ENCODE measurements around the gene AUTS2.

The AUTS2 gene

GRCh38 chr7:70786076-70786475, 1187.8 kb downstream of the AUTS2 start:
- TF ChIP-seq ZNF274 (IDR thresholded peaks at IDR 0.05; ENCODE audit: low read depth, low read length) = no peak
- no peak overlapping the region for H3K4me3 ChIP-seq (ENCODE audit: low read length)

- H3K4me3 ChIP-seq (ENCODE audit: low read length) = no peak overlapping the region
These were observed 1189.0 kb downstream of the AUTS2 start for GRCh38 chr7:70787286-70787685.

GRCh38 chr7:70787771-70788170, 1189.5 kb downstream of the AUTS2 start:
- no peak for TF ChIP-seq ZNF274 (IDR thresholded peaks at IDR 0.05; ENCODE audit: low read depth, low read length)
- H3K4me3 ChIP-seq (ENCODE audit: low read length) = no peak overlapping the region

More at GRCh38 chr7:70787286-70787685, 1189.0 kb downstream of the AUTS2 start:
- TF ChIP-seq ZNF274 (IDR thresholded peaks at IDR 0.05; ENCODE audit: low read depth, low read length) = no peak

GRCh38 chr7:70788276-70788675, 1190.0 kb downstream of the AUTS2 start:
- TF ChIP-seq ZNF274 (IDR thresholded peaks at IDR 0.05; ENCODE audit: low read depth, low read length) = no peak
- H3K4me3 ChIP-seq (ENCODE audit: low read length) = no peak overlapping the region

GRCh38 chr7:70789481-70790214, 1191.4 kb downstream of the AUTS2 start:
- no peak overlapping the region for H3K4me3 ChIP-seq (ENCODE audit: low read length)
- TF ChIP-seq ZNF274 (IDR thresholded peaks at IDR 0.05; ENCODE audit: low read depth, low read length) = no peak

- TF ChIP-seq ZNF274 (IDR thresholded peaks at IDR 0.05; ENCODE audit: low read depth, low read length) = no peak
- H3K4me3 ChIP-seq (ENCODE audit: low read length) = no peak overlapping the region
These were observed 1192.2 kb downstream of the AUTS2 start for GRCh38 chr7:70790215-70791073.

- no peak for TF ChIP-seq ZNF274 (IDR thresholded peaks at IDR 0.05; ENCODE audit: low read depth, low read length)
- no peak overlapping the region for H3K4me3 ChIP-seq (ENCODE audit: low read length)
These were observed 1193.1 kb downstream of the AUTS2 start for GRCh38 chr7:70791341-70791740.

- no peak for TF ChIP-seq ZNF274 (IDR thresholded peaks at IDR 0.05; ENCODE audit: low read depth, low read length)
- no peak overlapping the region for H3K4me3 ChIP-seq (ENCODE audit: low read length)
These were observed 1194.8 kb downstream of the AUTS2 start for GRCh38 chr7:70793060-70793459.

GRCh38 chr7:70793821-70794220, 1195.5 kb downstream of the AUTS2 start:
- TF ChIP-seq ZNF274 (IDR thresholded peaks at IDR 0.05; ENCODE audit: low read depth, low read length) = no peak
- no peak overlapping the region for H3K4me3 ChIP-seq (ENCODE audit: low read length)

GRCh38 chr7:70794962-70795361, 1196.7 kb downstream of the AUTS2 start:
- TF ChIP-seq ZNF274 (IDR thresholded peaks at IDR 0.05; ENCODE audit: low read depth, low read length) = no peak
- no peak overlapping the region for H3K4me3 ChIP-seq (ENCODE audit: low read length)

GRCh38 chr7:70795948-70796347, 1197.7 kb downstream of the AUTS2 start:
- no peak overlapping the region for H3K4me3 ChIP-seq (ENCODE audit: low read length)

GRCh38 chr7:70797109-70797514, 1198.8 kb downstream of the AUTS2 start:
- TF ChIP-seq ZNF274 (IDR thresholded peaks at IDR 0.05; ENCODE audit: low read depth, low read length) = no peak
- no peak overlapping the region for H3K4me3 ChIP-seq (ENCODE audit: low read length)

More at GRCh38 chr7:70795948-70796347, 1197.7 kb downstream of the AUTS2 start:
- no peak for TF ChIP-seq ZNF274 (IDR thresholded peaks at IDR 0.05; ENCODE audit: low read depth, low read length)

GRCh38 chr7:70799841-70800405, 1201.6 kb downstream of the AUTS2 start:
- H3K4me3 ChIP-seq (ENCODE audit: low read length) = no peak overlapping the region
- TF ChIP-seq ZNF274 (IDR thresholded peaks at IDR 0.05; ENCODE audit: low read depth, low read length) = no peak

- TF ChIP-seq ZNF274 (IDR thresholded peaks at IDR 0.05; ENCODE audit: low read depth, low read length) = no peak
- H3K4me3 ChIP-seq (ENCODE audit: low read length) = no peak overlapping the region
These were observed 1207.1 kb downstream of the AUTS2 start for GRCh38 chr7:70805360-70805759.

- no peak for TF ChIP-seq ZNF274 (IDR thresholded peaks at IDR 0.05; ENCODE audit: low read depth, low read length)
- no peak overlapping the region for H3K4me3 ChIP-seq (ENCODE audit: low read length)
These were observed 1209.4 kb downstream of the AUTS2 start for GRCh38 chr7:70807650-70808049.

All from GM08714 (cell line).